NOMO-1 (cell line): Measurements from ENCODE around the gene C2orf72.
"Not testable (repeated sequence)": the region's sequence is repeated elsewhere in the genome, so short reads cannot be mapped to it uniquely, and the experiment has no call there.

Experiments used
- DNase-seq, 2 experiments: peaks; one replicate each; lab custom pipeline; 2025; ENCODE audit not compliant: unreplicated experiment in 2 of 2; lab: John Stamatoyannopoulos, UW

Gene C2orf72

GRCh38 chr2:231013820-231014219, 23.5 kb upstream of the C2orf72 start:
- no peak for DNase-seq

- no peak for DNase-seq
Observed at GRCh38 chr2:231015478-231015877, 21.8 kb upstream of the C2orf72 start.

GRCh38 chr2:231015926-231016325, 21.4 kb upstream of the C2orf72 start:
- DNase-seq, result no peak

- peak in 1 of 2 experiments; percentile 18 for DNase-seq
Observed at GRCh38 chr2:231016566-231017230, 20.6 kb upstream of the C2orf72 start.

- no peak for DNase-seq
Observed at GRCh38 chr2:231017231-231017598, 20.1 kb upstream of the C2orf72 start.

GRCh38 chr2:231018184-231018583, 19.1 kb upstream of the C2orf72 start:
- no peak for DNase-seq

- DNase-seq, result not testable (repeated sequence)
Observed at GRCh38 chr2:231025059-231025458, 12.3 kb upstream of the C2orf72 start.

- no peak for DNase-seq
Observed at GRCh38 chr2:231028889-231029288, 8.4 kb upstream of the C2orf72 start.

GRCh38 chr2:231029563-231029962, 7.8 kb upstream of the C2orf72 start:
- DNase-seq, result no peak

GRCh38 chr2:231030725-231031124, 6.6 kb upstream of the C2orf72 start:
- DNase-seq, result no peak

GRCh38 chr2:231032575-231033140, 4.7 kb upstream of the C2orf72 start:
- DNase-seq, result no peak

- DNase-seq, result no peak
Observed at GRCh38 chr2:231033147-231034132, 3.9 kb upstream of the C2orf72 start.

GRCh38 chr2:231034291-231034882, 2.9 kb upstream of the C2orf72 start:
- DNase-seq, result peak; percentile 3 to 47

GRCh38 chr2:231036131-231036530, 1.2 kb upstream of the C2orf72 start:
- DNase-seq, result no peak

- DNase-seq, result no peak
Observed at GRCh38 chr2:231036578-231037106, 681 bp upstream of the C2orf72 start.

GRCh38 chr2:231037731-231038482, 584 bp downstream of the C2orf72 start:
- DNase-seq, result no peak

GRCh38 chr2:231038483-231039293, 1.4 kb downstream of the C2orf72 start:
- DNase-seq, result no peak

GRCh38 chr2:231039294-231039664, 2.0 kb downstream of the C2orf72 start:
- no peak for DNase-seq

- no peak for DNase-seq
Observed at GRCh38 chr2:231039821-231040364, 2.6 kb downstream of the C2orf72 start.
